ENCODE results near the gene GTF2H1.
"Not testable (repeated sequence)": the region's sequence is repeated elsewhere in the genome, so short reads cannot be mapped to it uniquely, and the experiment has no call there.

The GTF2H1 gene

GRCh38 chr11:18319914-18320313, 2.5 kb upstream of the GTF2H1 start:
- no peak for DNase-seq (ENCODE audit: low read depth)

GRCh38 chr11:18320617-18321016, 1.8 kb upstream of the GTF2H1 start:
- no peak for DNase-seq (ENCODE audit: low read depth)

GRCh38 chr11:18321578-18321968, 794 bp upstream of the GTF2H1 start:
- DNase-seq (ENCODE audit: low read depth), result no peak

- DNase-seq (ENCODE audit: low read depth), result no peak
These were observed 627 bp downstream of the GTF2H1 start for GRCh38 chr11:18322818-18323570.

- not testable (repeated sequence) for DNase-seq (ENCODE audit: low read depth)
These were observed 1.5 kb downstream of the GTF2H1 start for GRCh38 chr11:18323881-18324280.

- DNase-seq (ENCODE audit: low read depth), result no peak
These were observed 2.0 kb downstream of the GTF2H1 start for GRCh38 chr11:18324381-18324780.

- peak; percentile 37 for DNase-seq (ENCODE audit: low read depth)
These were observed 7.0 kb downstream of the GTF2H1 start for GRCh38 chr11:18329196-18329870.

GRCh38 chr11:18330921-18331320, 8.6 kb downstream of the GTF2H1 start:
- no peak for DNase-seq (ENCODE audit: low read depth)

GRCh38 chr11:18332302-18332701, 9.9 kb downstream of the GTF2H1 start:
- DNase-seq (ENCODE audit: low read depth), result no peak

- no peak for DNase-seq (ENCODE audit: low read depth)
These were observed 10.5 kb downstream of the GTF2H1 start for GRCh38 chr11:18332891-18333290.

- DNase-seq (ENCODE audit: low read depth), result no peak
These were observed 25.2 kb downstream of the GTF2H1 start for GRCh38 chr11:18347471-18348125.

GRCh38 chr11:18352581-18352980, 30.2 kb downstream of the GTF2H1 start:
- DNase-seq (ENCODE audit: low read depth), result no peak

GRCh38 chr11:18358646-18359045, 36.3 kb downstream of the GTF2H1 start:
- no peak for DNase-seq (ENCODE audit: low read depth)

- DNase-seq (ENCODE audit: low read depth), result peak; percentile 54
These were observed 38.8 kb downstream of the GTF2H1 start for GRCh38 chr11:18361154-18361553.

GRCh38 chr11:18364495-18365073, 42.2 kb downstream of the GTF2H1 start:
- no peak for DNase-seq (ENCODE audit: low read depth)

- no peak for DNase-seq (ENCODE audit: low read depth)
These were observed 43.4 kb downstream of the GTF2H1 start for GRCh38 chr11:18365741-18366140.

- DNase-seq (ENCODE audit: low read depth), result no peak
These were observed 43.9 kb downstream of the GTF2H1 start for GRCh38 chr11:18366286-18366685.

- peak; percentile 73 for DNase-seq (ENCODE audit: low read depth)
These were observed 45.1 kb downstream of the GTF2H1 start for GRCh38 chr11:18367431-18367830.

- DNase-seq (ENCODE audit: low read depth), result peak; percentile 86
These were observed 45.9 kb downstream of the GTF2H1 start for GRCh38 chr11:18368221-18368620.

GRCh38 chr11:18369398-18369797, 47.0 kb downstream of the GTF2H1 start:
- no peak for DNase-seq (ENCODE audit: low read depth)

GRCh38 chr11:18371279-18371678, 48.9 kb downstream of the GTF2H1 start:
- DNase-seq (ENCODE audit: low read depth), result peak; percentile 82

- no peak for DNase-seq (ENCODE audit: low read depth)
These were observed 49.8 kb downstream of the GTF2H1 start for GRCh38 chr11:18372201-18372600.

- DNase-seq (ENCODE audit: low read depth), result no peak
These were observed 52.6 kb downstream of the GTF2H1 start for GRCh38 chr11:18374956-18375355.
